ENCODE data around the gene MEAK7.
A peak's percentile ranks its signal among the peaks of the same experiment; 100 is the strongest.

MEAK7 gene

GRCh38 chr16:84504420-84505248 is at the start of gene MEAK7:
MEAK7 (minus strand) TSS chr16:84504659; CDS start chr16:84498086, 6,573 bp downstream.
- DNase-seq (ENCODE audit: low read depth in 2 of 2), result peak; percentile 97

GRCh38 chr16:84553873-84554399 is 49.5 kb upstream of the MEAK7 start:
- DNase-seq (ENCODE audit: low read depth in 2 of 2), result no peak

GRCh38 chr16:84552135-84552534 is 47.7 kb upstream of the MEAK7 start:
- DNase-seq (ENCODE audit: low read depth in 2 of 2), result no peak

DNA sequence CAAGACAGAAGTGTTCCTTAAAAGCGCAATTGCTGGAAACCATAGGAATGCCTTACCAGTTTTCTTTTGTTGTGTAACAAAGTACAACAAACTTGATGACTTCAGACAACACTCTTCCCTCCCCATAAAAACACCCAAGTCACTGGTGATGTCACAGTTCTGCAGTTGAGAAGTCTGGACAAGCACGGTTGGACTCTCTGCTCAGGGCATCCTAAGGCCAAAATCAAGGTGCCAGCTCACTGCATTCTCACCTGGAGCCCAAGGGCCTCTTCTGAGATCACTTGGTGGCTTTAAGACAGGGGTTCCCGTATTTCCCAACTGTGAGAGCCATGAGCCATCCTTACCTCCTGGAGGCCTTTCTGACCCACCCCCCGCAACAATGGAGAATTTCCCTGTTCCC is 45.6 kb upstream of the MEAK7 start:
- no peak for DNase-seq (ENCODE audit: low read depth in 2 of 2)

- DNase-seq (ENCODE audit: low read depth in 2 of 2), result peak in 1 of 2 donors; percentile 28
Measured at GRCh38 chr16:84548971-84549844, 44.7 kb upstream of the MEAK7 start.

DNA sequence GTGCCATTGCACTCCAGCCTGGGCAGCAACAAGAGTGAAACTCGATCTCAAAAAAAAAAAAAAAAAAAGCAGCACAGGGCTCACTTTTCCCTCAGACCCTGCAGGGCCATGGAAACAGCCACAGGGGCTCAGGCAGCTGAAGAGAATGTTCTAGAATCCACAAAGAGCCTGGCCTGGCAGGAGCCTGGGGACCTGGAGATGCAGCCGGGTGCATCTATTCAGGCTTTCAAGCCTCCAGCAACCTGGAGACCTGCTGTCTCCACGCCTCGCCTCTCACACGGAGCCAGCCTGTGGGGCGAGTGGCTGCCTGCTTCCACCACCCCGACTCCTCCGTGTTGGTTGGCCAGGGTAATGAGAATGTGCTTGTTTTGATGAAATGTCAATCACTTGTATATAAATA is 44.0 kb upstream of the MEAK7 start:
- no peak for DNase-seq (ENCODE audit: low read depth in 2 of 2)

GRCh38 chr16:84547546-84548061 is 43.1 kb upstream of the MEAK7 start:
- DNase-seq (ENCODE audit: low read depth in 2 of 2), result peak in 1 of 2 donors; percentile 31

GRCh38 chr16:84546669-84547545 is 42.4 kb upstream of the MEAK7 start:
- DNase-seq (ENCODE audit: low read depth in 2 of 2), result no peak

DNA sequence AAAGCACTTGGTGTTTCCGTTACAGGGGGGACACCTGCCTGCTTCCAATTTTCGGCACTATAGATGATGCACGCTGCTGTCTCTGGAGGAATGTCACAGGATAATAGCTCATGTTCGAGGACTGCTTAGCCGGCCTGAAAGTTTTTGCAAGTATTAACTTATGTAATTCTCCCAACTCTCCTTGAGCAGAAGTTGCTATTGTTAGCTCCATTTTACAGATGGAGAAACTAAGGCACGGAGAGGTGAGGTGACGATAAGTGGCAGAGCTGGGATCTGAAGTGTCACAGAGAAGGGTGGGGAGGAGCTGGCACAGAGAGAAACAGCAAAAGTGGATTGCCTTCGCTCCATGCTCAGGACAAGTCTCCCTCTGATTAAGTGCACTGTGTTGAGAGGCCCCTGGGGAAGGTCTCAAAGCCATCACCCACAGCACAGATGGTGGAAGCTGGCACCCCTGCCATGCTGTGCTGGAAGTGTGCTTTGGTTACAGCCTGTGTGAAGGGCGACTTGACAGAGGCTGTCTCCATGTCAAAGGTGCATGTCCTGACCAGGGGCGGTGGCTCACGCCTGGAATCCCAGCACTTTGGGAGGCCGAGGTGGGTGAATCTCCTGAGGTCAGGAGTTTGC is 40.8 kb upstream of the MEAK7 start:
- no peak for DNase-seq (ENCODE audit: low read depth in 2 of 2)

DNA sequence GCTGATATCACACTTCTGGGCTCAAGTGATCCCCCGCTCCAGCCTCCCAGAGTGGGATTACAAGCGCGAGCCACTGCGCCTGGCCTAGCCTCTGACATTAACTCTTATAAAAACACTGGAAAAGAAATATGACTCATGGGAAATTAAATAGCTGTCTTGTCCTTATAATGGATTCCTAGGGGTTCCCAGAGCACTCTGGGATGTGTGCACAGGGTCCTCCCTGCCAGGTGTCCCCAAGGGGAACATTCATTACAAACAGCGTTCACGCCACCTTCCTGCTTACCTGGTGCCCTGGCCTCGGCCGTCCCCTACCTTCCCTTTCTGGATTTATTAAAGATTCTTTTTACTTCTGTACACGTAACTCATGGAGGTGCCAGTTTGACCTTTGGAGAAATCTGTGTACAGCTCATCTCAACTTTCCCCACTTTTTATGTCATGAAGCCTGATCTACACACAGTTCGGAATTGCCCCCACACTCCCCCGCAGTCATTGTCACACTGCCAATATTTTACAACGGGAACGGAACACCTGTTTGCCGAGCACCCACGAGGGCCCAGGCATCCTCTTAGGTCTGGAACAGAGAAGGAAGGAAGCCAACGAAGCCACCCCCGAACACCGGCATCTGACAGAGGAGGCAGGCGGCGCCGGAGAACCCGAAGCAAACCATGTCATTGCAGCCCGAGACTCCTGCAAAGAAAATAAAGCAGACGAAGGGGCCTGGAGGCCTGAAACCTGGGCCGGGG is 39.7 kb upstream of the MEAK7 start:
- peak in 1 of 2 donors; percentile 25 for DNase-seq (ENCODE audit: low read depth in 2 of 2)

DNA sequence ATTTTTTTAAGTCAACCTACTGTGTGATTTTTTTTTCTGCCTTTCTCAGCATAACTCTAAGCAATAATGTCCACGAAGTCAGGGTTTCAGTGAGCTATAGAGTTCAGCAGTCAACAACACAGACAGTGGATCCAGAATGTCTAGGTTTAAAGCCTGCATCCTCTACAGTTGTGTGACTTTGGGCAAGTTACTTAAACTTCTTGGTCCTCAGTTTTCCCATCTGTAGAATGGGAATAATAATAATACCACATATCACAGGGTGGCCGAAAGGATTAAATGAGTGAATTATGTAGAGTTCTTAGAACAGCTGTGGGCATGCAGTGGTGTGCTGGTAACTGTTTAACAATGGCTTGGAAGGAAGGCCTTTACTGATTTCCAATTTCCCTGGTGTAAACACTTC is 38.8 kb upstream of the MEAK7 start:
- DNase-seq (ENCODE audit: low read depth in 2 of 2), result no peak

GRCh38 chr16:84541999-84542817 is 37.7 kb upstream of the MEAK7 start:
- no peak for DNase-seq (ENCODE audit: low read depth in 2 of 2)

DNA sequence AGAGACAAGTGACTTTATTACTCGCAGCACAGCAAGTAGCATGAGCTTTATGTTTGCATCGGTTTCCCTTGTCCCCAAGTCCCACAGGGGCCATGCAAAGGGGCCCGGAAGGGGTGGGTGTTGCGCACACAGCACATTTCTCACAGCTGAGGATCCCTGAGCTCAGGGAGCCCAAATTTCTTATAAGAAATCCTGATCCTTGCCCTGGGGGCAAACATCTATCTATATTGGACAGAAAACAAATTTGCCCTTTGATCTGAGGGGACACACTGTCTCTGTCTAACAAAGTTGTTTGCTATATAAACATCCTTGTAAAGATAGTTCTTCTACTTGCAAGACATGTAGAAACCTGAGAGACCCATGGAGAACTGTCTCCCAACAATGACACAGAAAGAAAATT is 35.7 kb upstream of the MEAK7 start:
- no peak for DNase-seq (ENCODE audit: low read depth in 2 of 2)

- no peak for DNase-seq (ENCODE audit: low read depth in 2 of 2)
Measured at GRCh38 chr16:84538222-84538840, 33.9 kb upstream of the MEAK7 start.

- no peak for DNase-seq (ENCODE audit: low read depth in 2 of 2)
Measured at GRCh38 chr16:84537491-84538151, 33.2 kb upstream of the MEAK7 start.

- DNase-seq (ENCODE audit: low read depth in 2 of 2), result no peak
Measured at GRCh38 chr16:84535851-84536250, 31.4 kb upstream of the MEAK7 start.

DNA sequence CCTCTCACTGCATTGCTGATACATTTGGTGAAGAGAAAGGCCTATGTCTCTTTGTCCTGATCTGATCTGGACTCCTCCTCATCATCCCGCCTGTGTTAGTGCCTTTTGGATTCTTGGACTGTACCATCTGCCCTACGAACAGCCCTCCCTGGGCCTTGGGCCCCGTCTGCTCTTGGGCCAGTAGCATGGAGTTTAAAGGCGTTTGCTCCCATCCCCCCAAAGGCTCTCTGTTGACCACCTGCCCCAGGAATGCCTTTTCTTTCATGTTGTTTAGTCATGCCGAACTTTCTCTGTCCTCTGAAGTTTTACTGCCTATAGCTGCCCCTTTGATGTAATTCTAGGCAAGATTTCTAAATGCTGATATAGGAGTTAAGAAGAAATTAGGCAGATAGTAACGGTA is 30.9 kb upstream of the MEAK7 start:
- no peak for DNase-seq (ENCODE audit: low read depth in 2 of 2)

DNA sequence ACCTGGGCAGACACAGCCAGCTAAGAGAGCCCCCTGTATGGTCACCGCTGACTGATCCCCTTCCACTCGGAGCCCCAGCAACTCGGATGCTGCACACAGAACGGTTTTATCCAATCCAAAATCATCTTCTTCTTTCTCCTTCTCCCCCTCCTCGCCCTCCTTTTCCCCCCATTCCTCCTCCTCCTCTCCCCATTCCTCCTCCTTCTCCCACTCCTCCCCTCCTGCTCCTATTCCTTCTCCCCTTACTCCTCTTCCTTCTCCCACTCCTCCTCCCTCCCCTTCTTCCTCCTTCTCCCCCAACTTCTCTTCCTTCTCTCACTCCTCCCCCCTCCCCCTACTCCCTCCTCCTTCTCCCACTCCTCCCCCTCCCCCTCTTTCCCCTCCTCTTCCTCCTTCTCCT is 30.4 kb upstream of the MEAK7 start:
- DNase-seq (ENCODE audit: low read depth in 2 of 2), result no peak

All from activated CD4-positive, alpha-beta T cell treated with anti-CD3 and anti-CD28 coated beads for 24 hours (primary cell).